Skeletal muscle cell (primary cell): ENCODE data around the gene AP3B2.
"Not testable (repeated sequence)": the region's sequence is repeated elsewhere in the genome, so short reads cannot be mapped to it uniquely, and the experiment has no call there.

Source experiments
- DNase-seq: peaks from one replicate; pipeline ENCODE4 v3.0.0-alpha.2; 2010; ENCODE audit warnings: low read depth
- H3K4me3 ChIP-seq: 2 replicates; pipeline ENCODE4 v1.5.1; 2011; ENCODE audit warnings: low read depth, mild to moderate bottlenecking, control low read depth, low read length, moderate library complexity

Gene AP3B2

GRCh38 chr15:82651708-82652107 is 58.0 kb downstream of the AP3B2 start:
- DNase-seq = no peak
- no peak overlapping the region for H3K4me3 ChIP-seq

- no peak overlapping the region for H3K4me3 ChIP-seq
- DNase-seq = no peak
Measured at GRCh38 chr15:82650046-82650670, 59.5 kb downstream of the AP3B2 start.

GRCh38 chr15:82649226-82649999 is 60.3 kb downstream of the AP3B2 start:
- DNase-seq = no peak
- H3K4me3 ChIP-seq = no peak overlapping the region

DNA sequence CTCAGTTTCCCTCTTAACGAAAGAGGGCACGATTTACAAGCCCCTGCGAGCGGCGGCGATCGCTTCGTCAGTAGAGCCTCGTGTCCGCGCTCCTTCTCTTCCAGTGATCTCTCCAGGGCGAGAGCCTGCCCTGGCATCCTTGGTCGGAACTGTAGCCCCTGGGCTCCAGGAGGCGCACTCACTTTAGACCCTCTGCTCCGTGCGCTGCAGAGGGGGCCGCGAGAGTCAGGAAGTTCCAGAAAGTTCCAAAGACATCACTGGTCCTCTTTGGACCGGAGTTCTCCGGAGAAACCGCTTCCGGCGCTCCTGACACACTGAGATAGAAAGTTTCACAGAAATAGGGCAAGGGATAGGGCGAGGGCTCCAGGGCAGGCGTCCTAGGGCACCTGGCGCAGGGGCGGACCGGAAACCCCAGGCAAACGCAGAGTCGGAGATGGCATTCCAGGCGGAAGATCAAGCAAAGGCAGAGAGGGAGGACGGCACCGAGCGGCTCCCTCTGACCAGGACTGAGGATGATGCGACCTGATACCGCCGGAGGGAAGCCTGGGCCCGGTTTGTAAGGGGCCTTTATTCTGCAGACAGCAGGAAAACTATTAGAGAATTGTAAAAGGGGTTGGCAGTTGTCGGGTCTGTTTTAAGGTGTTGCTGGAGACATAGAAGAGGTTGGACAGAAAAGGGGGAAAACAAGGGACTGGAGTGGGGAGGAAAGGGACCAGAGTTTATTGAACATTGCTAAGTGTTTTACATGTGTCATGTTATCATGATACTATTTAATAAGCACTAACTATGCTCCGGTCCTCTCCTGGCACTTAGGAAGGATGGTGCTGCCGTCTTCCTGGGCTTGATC is 61.2 kb downstream of the AP3B2 start:
- no peak for DNase-seq
- peak overlapping the region; percentile 49 for H3K4me3 ChIP-seq

- no peak for DNase-seq
- peak overlapping the region; percentile 49 for H3K4me3 ChIP-seq
Measured at GRCh38 chr15:82647835-82648256, 61.8 kb downstream of the AP3B2 start.

DNA sequence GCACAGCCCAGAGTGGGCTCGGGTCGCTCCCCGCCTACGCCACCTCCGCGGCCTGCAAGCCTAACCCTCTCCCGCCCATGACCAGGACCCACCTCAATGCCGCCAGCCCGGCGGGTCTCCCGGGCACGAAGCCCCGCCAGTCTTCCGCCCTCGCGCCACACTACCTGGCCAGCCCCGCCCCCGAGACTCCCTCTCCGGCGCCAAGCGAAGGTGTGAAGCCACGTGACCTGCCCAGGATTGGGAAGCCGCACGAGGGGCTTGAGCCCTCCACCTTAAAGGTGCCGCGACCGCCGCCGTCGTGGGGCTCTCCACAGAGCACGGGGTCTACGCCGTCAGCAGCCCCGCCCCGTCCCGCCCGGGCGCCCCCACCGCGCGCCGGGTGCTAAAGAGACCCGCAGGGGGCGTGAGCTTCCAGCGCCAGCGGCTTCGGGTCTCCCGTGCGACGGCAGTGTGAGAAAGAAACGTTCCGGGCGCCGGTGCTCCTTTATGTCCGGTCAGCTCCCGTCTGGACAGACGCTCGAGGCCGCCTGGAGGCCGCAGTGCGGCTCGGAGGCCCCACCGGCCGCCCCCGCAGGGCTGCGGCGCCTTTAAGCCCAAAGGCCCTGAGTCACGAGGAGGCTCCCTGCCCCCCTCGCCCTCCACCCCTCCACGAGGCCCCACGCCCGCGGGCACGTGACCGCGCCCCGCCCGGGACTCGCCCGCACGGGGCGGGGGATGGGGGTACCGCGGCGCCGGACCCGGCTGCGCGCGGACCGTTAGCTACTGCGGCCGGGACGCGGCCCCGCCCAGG is 62.4 kb downstream of the AP3B2 start, which contains the start of gene CPEB1:
TSS of gene CPEB1 (minus strand) at position 319 of the 790 bp plus-strand sequence. CDS start 18,904 bp downstream, outside the sequence.
- H3K4me3 ChIP-seq = peak within 1 kb of the TSS; percentile 49
- DNase-seq = no peak

GRCh38 chr15:82646250-82647044 is 63.2 kb downstream of the AP3B2 start:
- H3K4me3 ChIP-seq = no peak overlapping the region
- DNase-seq = no peak

- not testable (repeated sequence) for DNase-seq, H3K4me3 ChIP-seq
Measured at GRCh38 chr15:82644967-82645852, 64.5 kb downstream of the AP3B2 start.

DNA sequence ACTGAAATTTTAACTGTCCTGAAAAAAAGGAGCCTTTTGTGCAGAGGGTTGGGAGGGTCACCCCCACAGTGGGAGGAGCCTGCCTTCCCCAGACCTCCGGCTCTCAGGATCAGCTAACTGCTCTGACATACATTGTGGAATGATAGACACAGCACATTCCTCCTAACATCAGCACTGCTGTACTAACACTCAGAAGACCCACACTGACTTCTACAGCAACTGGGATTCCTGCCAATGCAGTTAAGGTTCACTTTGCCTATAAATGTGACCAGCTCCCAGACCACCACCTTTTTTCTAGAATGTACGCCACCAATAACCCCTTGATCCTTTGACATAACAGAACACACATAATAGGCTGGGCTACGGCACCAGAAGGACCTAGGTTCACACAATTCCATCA is 65.7 kb downstream of the AP3B2 start:
- no peak overlapping the region for H3K4me3 ChIP-seq
- no peak for DNase-seq

GRCh38 chr15:82642656-82643055 is 67.0 kb downstream of the AP3B2 start:
- DNase-seq = no peak
- no peak overlapping the region for H3K4me3 ChIP-seq

DNA sequence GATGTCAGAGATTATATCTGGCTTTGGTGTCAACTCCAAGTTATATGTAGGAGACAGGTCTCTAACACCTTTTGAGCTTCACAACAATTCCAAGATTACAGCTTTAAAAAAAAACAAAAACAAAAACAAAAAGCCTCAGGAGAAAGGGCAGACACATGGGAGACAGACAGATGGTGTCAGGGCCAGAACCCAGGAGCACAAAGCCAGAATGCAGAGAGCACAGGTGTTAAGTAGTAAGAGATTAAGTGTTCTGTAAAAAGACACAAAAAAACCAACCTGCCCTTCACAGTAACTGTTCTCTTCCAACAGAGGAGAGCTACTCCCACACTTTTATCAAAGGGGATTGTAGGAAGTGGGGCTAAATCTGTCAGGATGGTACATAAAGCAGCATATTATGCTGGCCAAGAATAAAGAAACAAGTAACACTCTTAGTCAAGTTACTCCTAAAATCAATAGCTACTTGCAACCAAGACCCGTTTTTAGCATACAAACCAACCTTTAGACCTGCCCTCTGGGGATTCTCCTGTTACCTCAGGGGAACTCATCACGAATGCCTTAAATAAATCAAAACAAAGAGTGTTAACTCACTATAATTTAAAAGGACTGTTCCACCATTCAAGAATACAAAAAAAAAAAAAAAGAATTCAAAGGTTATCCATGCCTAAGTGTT is 68.4 kb downstream of the AP3B2 start:
- no peak overlapping the region for H3K4me3 ChIP-seq
- DNase-seq = no peak

DNA sequence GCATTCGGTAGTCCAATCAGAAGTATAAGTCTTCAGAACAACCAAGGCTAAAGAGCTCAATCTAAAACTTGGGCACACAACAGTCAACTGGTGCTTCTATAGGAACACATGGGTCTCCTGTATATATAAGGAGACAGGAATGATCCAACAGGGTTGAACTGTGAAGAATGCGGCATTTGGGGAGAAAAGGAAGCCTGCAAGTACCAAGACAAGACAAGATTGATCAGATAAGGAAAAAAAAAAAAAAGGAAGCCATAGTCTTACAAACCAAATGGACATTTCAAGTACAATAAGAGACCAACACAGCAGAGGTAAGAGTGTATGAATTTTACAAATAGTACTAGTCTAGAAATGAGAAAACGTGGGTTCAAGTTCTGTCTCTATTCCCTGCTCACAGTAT is 69.0 kb downstream of the AP3B2 start:
- no peak overlapping the region for H3K4me3 ChIP-seq
- no peak for DNase-seq

DNA sequence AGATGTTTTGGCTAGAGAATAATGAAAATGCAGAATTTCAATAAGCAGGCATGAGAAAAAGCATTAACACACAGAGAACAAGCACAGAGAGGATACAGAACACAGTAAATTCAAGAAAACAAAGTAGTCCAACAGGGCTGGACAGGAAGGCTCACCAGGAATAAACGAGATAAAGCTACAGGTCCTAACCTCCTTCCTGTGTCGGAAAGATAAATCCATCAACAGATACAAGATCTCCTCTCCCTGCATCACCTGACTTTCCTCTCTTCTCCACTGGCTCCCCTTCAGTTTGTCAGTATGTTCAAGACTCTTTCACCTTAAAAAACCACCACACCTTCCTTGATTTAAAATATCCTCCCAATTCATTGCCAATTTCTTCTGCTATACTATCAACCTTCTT is 73.9 kb downstream of the AP3B2 start:
- H3K4me3 ChIP-seq = no peak overlapping the region
- DNase-seq = no peak

DNA sequence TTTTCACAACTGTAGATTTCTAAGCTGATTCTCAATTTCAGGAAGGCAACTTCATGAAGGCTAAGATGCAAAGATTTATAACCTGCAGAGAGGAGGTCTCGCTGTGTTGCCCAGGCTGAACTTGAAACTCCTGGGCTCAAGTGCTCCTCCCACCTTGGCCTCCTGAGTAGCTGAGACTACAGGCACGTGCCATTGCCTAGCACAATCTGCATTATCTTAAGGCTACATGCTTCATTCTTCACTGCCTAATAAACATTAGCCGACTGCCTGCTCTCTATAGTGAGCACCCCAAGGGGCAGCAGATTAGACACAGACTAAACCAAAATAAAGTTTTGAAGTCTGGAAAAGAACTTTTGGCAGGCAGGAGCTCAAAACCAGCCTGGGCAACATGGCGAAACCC is 79.6 kb downstream of the AP3B2 start:
- no peak overlapping the region for H3K4me3 ChIP-seq
- no peak for DNase-seq

- no peak overlapping the region for H3K4me3 ChIP-seq
- DNase-seq = no peak
Measured at GRCh38 chr15:82625136-82625535, 84.5 kb downstream of the AP3B2 start.

- H3K4me3 ChIP-seq = no peak overlapping the region
Measured at GRCh38 chr15:82624438-82624837, 85.2 kb downstream of the AP3B2 start.

GRCh38 chr15:82624008-82624407 is 85.7 kb downstream of the AP3B2 start:
- no peak for DNase-seq
- H3K4me3 ChIP-seq = no peak overlapping the region

More at GRCh38 chr15:82624438-82624837, 85.2 kb downstream of the AP3B2 start:
- DNase-seq = no peak
